ENCODE measurements around the gene AGBL2. TPM values are rescaled to one million over a fixed set of nuclear protein-coding genes. Genes with fewer than 3 reads are reported as not detected.
"Not testable (repeated sequence)": the region's sequence is repeated elsewhere in the genome, so short reads cannot be mapped to it uniquely, and the experiment has no call there.

The AGBL2 gene
- polyA plus RNA-seq, 4 donors: 4.5 to 14.1 (median 8.6) TPM

- DNase-seq (ENCODE audit: low read depth in 4 of 4, low spot score in 3 of 4): not testable (repeated sequence)
Measured at GRCh38 chr11:47636331-47636730, 78.8 kb downstream of the AGBL2 start.

- no peak for DNase-seq (ENCODE audit: low read depth in 4 of 4, low spot score in 3 of 4)
Measured at GRCh38 chr11:47631473-47631872, 83.7 kb downstream of the AGBL2 start.

- DNase-seq (ENCODE audit: low read depth in 4 of 4, low spot score in 3 of 4): no peak
Measured at GRCh38 chr11:47628026-47628425, 87.1 kb downstream of the AGBL2 start.

GRCh38 chr11:47626234-47626633 lies 88.9 kb downstream of the AGBL2 start:
- DNase-seq (ENCODE audit: low read depth in 4 of 4, low spot score in 3 of 4): no peak

- no peak for DNase-seq (ENCODE audit: low read depth in 4 of 4, low spot score in 3 of 4)
Measured at GRCh38 chr11:47620836-47621378, 94.3 kb downstream of the AGBL2 start.

- DNase-seq (ENCODE audit: low read depth in 4 of 4, low spot score in 3 of 4): no peak
Measured at GRCh38 chr11:47617417-47617809, 97.8 kb downstream of the AGBL2 start.

GRCh38 chr11:47616726-47617416 lies 98.3 kb downstream of the AGBL2 start:
- DNase-seq (ENCODE audit: low read depth in 4 of 4, low spot score in 3 of 4): peak in 1 of 4 donors; percentile 31

- DNase-seq (ENCODE audit: low read depth in 4 of 4, low spot score in 3 of 4): no peak
Measured at GRCh38 chr11:47615249-47615648, 99.9 kb downstream of the AGBL2 start.

GRCh38 chr11:47611348-47611794 lies 103.8 kb downstream of the AGBL2 start:
- DNase-seq (ENCODE audit: low read depth in 4 of 4, low spot score in 3 of 4): no peak

- DNase-seq (ENCODE audit: low read depth in 4 of 4, low spot score in 3 of 4): no peak
Measured at GRCh38 chr11:47609675-47610074, 105.5 kb downstream of the AGBL2 start.

Other genes with a start within 250 kb of the AGBL2 start
- gene CELF1, start 162.2 kb downstream of the AGBL2 start, polyA plus RNA-seq (ENCODE audit: insufficient read length in 4 of 4): 100 to 1,000 TPM in 2 of 4 donors, 10 to 100 TPM in 2; 76.5 to 122 (median 106) TPM
- 10 to 100 TPM; 36.7 to 57.6 (median 51.7) TPM for gene PTPMT1, start 149.8 kb downstream of the AGBL2 start, polyA plus RNA-seq (ENCODE audit: insufficient read length in 4 of 4)
- 10 to 100 TPM; 21.2 to 26.5 (median 25.0) TPM for gene KBTBD4, start 136.4 kb downstream of the AGBL2 start, polyA plus RNA-seq (ENCODE audit: insufficient read length in 4 of 4)
- 100 to 1,000 TPM in 3 of 4 donors, 10 to 100 TPM in 1; 80.5 to 151 (median 147) TPM for gene NDUFS3, start 136.3 kb downstream of the AGBL2 start, polyA plus RNA-seq (ENCODE audit: insufficient read length in 4 of 4)
- 1 to 10 TPM in 1 of 4 donors, under 1 TPM in 3; 0.11 to 4.0 (median 0.37) TPM for gene FAM180B, start 128.7 kb downstream of the AGBL2 start, polyA plus RNA-seq (ENCODE audit: insufficient read length in 4 of 4)
- 10 to 100 TPM in 2 of 4 donors, 1 to 10 TPM in 2; 6.1 to 12.8 (median 9.5) TPM for gene C1QTNF4, start 121.0 kb downstream of the AGBL2 start, polyA plus RNA-seq (ENCODE audit: insufficient read length in 4 of 4)
- gene MTCH2, start 72.8 kb downstream of the AGBL2 start, polyA plus RNA-seq (ENCODE audit: insufficient read length in 4 of 4): 100 to 1,000 TPM in 3 of 4 donors, 10 to 100 TPM in 1; 50.1 to 123 (median 110) TPM
- 100 to 1,000 TPM; 102 to 181 (median 131) TPM for gene FNBP4, start 52.0 kb upstream of the AGBL2 start, polyA plus RNA-seq (ENCODE audit: insufficient read length in 4 of 4)
- 10 to 100 TPM; 59.3 to 76.6 (median 68.6) TPM for gene NUP160, start 133.0 kb upstream of the AGBL2 start, polyA plus RNA-seq (ENCODE audit: insufficient read length in 4 of 4)

Measured in left renal pelvis (tissue), 4 donors.